ENCODE data around the gene RACGAP1.
A peak's percentile ranks its signal among the peaks of the same experiment; 100 is the strongest.

The RACGAP1 gene

GRCh38 chr12:49984476-49985359, 40.6 kb downstream of the RACGAP1 start:
- no peak for DNase-seq

GRCh38 chr12:49983892-49984291, 41.4 kb downstream of the RACGAP1 start:
- DNase-seq: peak; percentile 76

GRCh38 chr12:49982246-49983087, 42.8 kb downstream of the RACGAP1 start:
- DNase-seq: peak; percentile 89

- DNase-seq: peak; percentile 57
Observed at GRCh38 chr12:49980501-49981349, 44.6 kb downstream of the RACGAP1 start.

- no peak for DNase-seq
Observed at GRCh38 chr12:49979791-49980190, 45.5 kb downstream of the RACGAP1 start.

GRCh38 chr12:49979016-49979586, 46.2 kb downstream of the RACGAP1 start:
- DNase-seq: no peak

GRCh38 chr12:49978125-49978524, 47.2 kb downstream of the RACGAP1 start:
- DNase-seq: no peak

DNA sequence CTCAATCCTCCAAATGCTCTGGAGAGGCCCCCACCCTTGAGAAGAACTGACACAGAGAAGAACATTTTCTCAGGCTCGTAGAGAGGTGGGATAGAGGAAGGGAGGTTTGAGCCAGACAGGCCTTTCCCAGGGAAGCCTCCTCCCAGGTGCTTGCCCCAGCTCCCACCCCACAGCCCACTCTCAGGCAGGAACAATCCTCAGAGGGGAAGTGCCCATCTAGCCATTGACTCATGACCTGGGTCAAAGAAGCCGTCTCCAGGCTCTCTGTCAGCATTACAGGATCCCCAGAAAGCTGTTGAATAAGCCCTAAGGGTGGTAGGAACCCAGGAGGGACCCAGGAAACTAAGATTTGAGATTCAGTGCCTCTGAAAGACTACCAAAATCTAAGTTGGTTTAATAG, 48.7 kb downstream of the RACGAP1 start:
- no peak for DNase-seq

DNA sequence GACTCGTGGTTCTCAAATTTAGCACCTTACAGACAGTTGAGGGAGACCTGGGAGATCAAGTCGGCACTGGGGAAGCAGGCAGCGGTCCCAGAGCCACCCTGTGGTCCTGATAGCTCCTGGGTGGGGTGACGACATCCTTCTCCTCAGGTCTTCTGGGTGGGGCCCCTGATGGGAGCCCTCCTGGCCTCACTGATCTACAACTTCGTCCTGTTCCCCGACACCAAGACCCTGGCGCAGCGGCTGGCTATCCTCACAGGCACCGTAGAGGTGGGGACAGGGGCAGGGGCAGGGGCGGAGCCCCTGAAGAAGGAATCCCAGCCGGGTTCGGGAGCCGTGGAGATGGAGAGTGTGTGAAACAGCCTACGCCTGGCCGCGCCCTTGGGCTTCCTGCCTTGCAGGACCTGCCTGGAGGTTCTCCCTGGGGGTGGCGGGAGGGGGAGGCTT, 50.0 kb downstream of the RACGAP1 start:
- no peak for DNase-seq

- DNase-seq: no peak
Observed at GRCh38 chr12:49974677-49975317, 50.5 kb downstream of the RACGAP1 start.

GRCh38 chr12:49974231-49974675, 51.0 kb downstream of the RACGAP1 start:
- DNase-seq: peak; percentile 59

GRCh38 chr12:49973361-49973830, 51.9 kb downstream of the RACGAP1 start:
- DNase-seq: no peak

GRCh38 chr12:49972641-49973360, 52.5 kb downstream of the RACGAP1 start, which contains the start of gene AQP6:
AQP6 (plus strand) TSS chr12:49972947; CDS start chr12:49973174, 227 bp downstream.
- DNase-seq: no peak

DNA sequence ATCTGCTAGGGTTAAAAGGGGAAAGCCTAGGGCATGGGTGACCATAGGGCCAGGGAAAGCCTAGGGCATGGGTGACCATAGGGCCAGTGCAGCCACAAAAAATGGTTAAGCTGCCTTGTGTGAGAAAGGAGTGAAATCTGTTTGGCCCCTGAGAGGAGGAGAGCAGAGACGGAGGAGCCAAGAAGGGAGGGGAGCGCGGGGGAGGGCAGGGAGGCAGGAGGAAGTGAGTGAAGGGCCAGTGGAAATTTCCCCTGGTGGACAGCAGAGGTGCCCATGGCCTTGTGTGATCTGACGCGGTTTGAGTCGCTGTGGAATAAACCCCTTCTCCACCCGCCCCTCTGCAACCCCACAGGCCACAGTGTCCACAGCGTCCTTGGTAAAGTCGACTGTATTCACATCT, 53.2 kb downstream of the RACGAP1 start:
- DNase-seq: no peak

- DNase-seq: no peak
Observed at GRCh38 chr12:49971141-49971540, 54.2 kb downstream of the RACGAP1 start.

GRCh38 chr12:49970658-49971057, 54.6 kb downstream of the RACGAP1 start:
- no peak for DNase-seq

DNA sequence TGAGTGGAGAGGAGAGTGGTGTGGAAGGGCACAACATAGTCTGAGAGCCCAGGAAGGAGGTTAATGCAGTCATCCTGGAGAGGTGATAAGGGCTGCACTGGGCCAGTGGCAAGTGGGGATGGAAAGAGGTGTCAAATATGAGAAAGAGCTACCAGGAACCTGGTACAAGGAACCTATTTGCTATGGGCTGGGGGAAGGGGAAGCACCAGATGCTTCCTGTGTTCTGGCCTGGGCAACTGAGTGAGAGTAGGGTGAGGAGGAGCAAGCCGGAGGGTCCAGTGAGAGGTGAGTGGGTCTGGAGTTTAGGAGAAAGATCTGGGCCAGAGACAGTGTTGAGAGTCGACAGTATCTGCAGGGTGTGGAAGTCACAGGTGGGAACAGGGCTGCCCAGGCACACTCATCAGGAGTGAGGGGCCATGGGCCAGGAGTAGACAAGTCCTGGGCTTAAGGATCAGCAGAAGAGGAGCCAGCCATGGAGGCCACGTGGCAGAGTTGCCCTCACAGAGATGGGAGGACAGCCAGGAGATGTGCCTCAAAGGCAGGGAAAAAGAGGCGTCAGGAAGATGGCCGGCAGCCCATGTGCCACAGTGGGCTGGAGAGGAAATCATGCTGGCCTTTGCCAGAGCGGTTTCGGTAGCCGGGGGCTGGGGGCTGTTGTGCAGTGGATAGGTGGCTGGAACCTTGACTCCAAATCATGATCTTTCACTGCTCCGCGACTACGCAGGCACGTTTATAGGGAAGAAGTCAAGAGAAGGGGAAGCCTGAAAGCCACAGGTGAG, 55.5 kb downstream of the RACGAP1 start:
- no peak for DNase-seq

- DNase-seq: no peak
Observed at GRCh38 chr12:49969027-49969426, 56.3 kb downstream of the RACGAP1 start.

DNA sequence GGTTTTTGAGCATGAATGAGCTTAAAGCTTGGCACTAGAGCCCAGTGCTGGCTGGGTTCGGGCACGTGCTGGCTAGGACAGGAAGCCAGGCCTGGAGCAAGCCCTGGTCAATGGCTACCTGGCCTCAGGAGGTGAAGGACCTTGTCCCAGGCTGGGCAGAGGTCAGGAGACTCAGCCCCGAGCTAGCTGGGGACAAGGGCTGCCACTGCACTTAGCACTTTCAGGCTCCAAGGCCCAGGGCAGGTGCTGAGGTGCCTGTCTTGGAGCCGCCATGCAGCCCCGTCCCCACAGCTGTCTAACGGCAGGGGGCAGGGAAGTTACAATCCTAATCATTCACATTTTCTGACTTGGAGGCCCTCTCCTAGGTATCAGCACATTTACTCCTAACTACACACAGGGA, 56.8 kb downstream of the RACGAP1 start:
- DNase-seq: no peak

DNA sequence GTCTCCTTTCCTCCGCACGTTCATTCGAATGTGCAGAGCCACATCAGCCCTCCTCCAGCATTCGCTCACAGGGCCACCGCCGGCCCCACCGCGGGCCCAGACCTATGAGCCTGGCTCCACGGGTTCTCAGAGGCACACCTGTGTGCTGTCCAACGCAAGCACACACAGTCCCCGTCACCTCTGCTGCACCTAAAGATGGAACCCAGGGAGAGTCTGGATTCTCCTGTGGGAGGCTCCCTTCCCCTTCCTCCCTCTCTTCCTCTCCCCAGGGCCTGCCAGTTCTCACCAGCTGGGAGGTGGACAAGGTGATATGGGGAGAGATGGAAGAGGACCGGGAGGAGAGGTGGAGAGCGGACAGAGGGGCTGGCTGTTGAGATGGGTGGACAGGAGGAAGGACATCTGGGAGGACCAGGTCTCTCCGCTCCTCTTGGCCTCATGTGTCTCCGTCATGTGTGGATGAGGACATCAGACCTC, 57.5 kb downstream of the RACGAP1 start:
- DNase-seq: no peak
